Upper lobe of left lung (tissue), 6 donors: Measurements from ENCODE around the gene MTM1. TPM values are rescaled to one million over a fixed set of nuclear protein-coding genes. Genes with fewer than 3 reads are reported as not detected.

ENCODE experiments used
- ATAC-seq, 2 donors: fragments of 200-7000 bp; cut with Tn5 transposase; one replicate each; pipeline ENCODE4 v1.9.1; 2022; ENCODE audit warnings: mild to moderate bottlenecking in 2 of 2, moderate library complexity in 2 of 2; ENCODE audit not compliant: low FRiP score in 2 of 2
- DNase-seq, 2 donors: peaks; one replicate each; pipeline ENCODE4 v3.0.0-alpha.2; 2019 to 2020
- H3K27ac ChIP-seq, 4 donors: fragments of 200-600 bp; sonication (generic); one replicate each; pipeline ENCODE4 v1.5.1; 2016 to 2019
- H3K27me3 ChIP-seq, 4 donors: fragments of 200-600 bp; sonication (generic); one replicate each; pipeline ENCODE4 v1.5.1; 2017 to 2019
- H3K36me3 ChIP-seq, 4 donors: fragments of 200-600 bp; sonication (generic); one replicate each; pipeline ENCODE4 v1.5.1; 2016 to 2019
- H3K4me1 ChIP-seq, 4 donors: fragments of 200-600 bp; sonication (generic); one replicate each; pipeline ENCODE4 v1.5.1; 2018 to 2019
- H3K4me3 ChIP-seq, 4 donors: fragments of 200-600 bp; sonication (generic); one replicate each; pipeline ENCODE4 v1.5.1; 2017 to 2019; ENCODE audit warnings: mild to moderate bottlenecking in 2 of 4, moderate library complexity in 1 of 4
- H3K9me3 ChIP-seq, 4 donors: fragments of 200-600 bp; sonication (generic); one replicate each; pipeline ENCODE4 v1.5.1; 2018 to 2019
- EP300 ChIP-seq, 4 donors: sonication (generic); formaldehyde crosslinking; IDR thresholded peaks; one replicate each; pipeline ENCODE4 v1.5.1; 2017; ENCODE audit warnings: antibody characterized with exemption in 4 of 4, control low read depth in 2 of 4
- POLR2A ChIP-seq, 4 donors: fragments of 450-650 bp; IDR thresholded peaks; one replicate each; pipeline ENCODE4 v1.5.1; 2016 to 2017; ENCODE audit warnings: antibody characterized with exemption in 4 of 4, mild to moderate bottlenecking in 2 of 4
- POLR2AphosphoS5 ChIP-seq, 2 donors: sonication (generic); formaldehyde crosslinking; IDR thresholded peaks; one replicate each; pipeline ENCODE4 v1.5.1; 2017; ENCODE audit warnings: antibody characterized with exemption in 2 of 2
- WGBS, 2 donors: methylation state at CpG; one replicate each; pipeline ENCODE4 v1.1.5; 2017 to 2018; 5-methylcytosine and 5-hydroxymethylcytosine counted together
- total RNA-seq, 6 donors: library from RNA; depleted of rRNA in 4 of 6; stranded (reverse); fragments of >200 nt in 4 of 6; gene quantifications; one replicate each; pipeline versions ENCODE4 v1.1.0 to v1.2.1, GENCODE V29; 2016 to 2021
- TF ChIP-seq, protein P1 (sequence below), 6 experiments: fragments of 450-650 bp in 4 of 6; fragments of 200-600 bp in 2 of 6; sonication (generic) in 2 of 6; IDR thresholded peaks; one replicate each; pipeline ENCODE4 v1.5.1; 2016 to 2019; ENCODE audit warnings: antibody characterized with exemption in 6 of 6
- donor health status: DM: no; HTN: no; CAD: no; lungs with moderate emphysema.
- donor health status: DM: no; HTN: yes; CAD: no; lungs with severe emphysema.

MTM1 gene
- total RNA-seq, 6 donors from 2014 or later, result 5.1 to 30.6 (median 20.6) TPM

DNA sequence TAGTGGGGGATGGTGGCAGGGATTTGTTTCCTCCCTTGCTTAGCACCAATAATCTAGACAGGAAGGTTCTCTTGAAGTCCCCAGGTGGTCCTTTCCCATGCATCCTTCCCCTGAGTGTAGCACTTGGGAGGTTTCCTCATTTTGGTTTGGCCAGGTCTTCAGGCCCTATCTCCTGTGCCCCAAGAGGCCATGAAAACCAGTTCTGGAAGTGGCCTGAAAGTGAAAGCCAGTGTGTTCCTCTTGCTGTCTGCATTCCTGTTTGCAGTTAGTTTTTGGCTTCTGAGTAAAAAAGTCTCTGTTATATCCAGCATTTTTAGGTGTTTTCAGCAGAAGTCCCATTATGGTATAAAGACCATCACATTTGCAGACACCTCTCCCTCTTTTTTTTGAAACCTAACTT, 59.5 kb downstream of the MTM1 start:
- no peaks in the 10 kb centered on the region for H3K9me3 ChIP-seq
- ATAC-seq, result no peak

DNA sequence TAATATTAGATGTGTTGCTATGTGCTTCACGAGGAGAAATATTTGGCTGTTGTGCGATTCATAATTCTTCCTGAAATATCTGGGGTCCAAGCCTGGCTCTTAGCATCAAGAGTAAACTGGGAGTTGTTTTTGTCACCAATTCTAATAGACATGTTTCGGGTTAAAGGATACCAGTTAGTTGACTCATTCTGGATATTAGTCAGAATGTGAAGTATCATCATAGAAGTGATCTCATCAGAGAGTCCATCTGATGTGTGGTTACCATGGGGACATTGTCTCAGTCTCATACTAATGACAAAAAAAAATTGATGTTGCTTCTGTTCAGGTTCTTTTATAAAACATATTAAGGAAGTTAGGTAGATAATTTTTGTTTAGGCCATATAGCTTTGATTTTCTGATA, 67.5 kb downstream of the MTM1 start:
- H3K4me3 ChIP-seq, result no peak overlapping the region
- no peaks in the 10 kb centered on the region for H3K4me1 ChIP-seq
- H3K9me3 ChIP-seq, result no peaks in the 10 kb centered on the region
- DNase-seq, result no peak
- 77 to 83% methylated on average over 3 of the region's 3 CpGs for WGBS, 2 donors
- ATAC-seq, result peak in 1 of 2 donors; percentile 70
- H3K27me3 ChIP-seq, result no peaks in the 10 kb centered on the region
- H3K36me3 ChIP-seq, result peaks cover 0 to 2% (median 0%) of the 10 kb centered on the region in 4 donors
- TF ChIP-seq POLR2AphosphoS5 (IDR thresholded peaks at IDR 0.05) (no peak), EP300 (IDR thresholded peaks at IDR 0.05) (no peak), POLR2A (IDR thresholded peaks at IDR 0.05) (no peak)
- TF ChIP-seq, protein P1, sequence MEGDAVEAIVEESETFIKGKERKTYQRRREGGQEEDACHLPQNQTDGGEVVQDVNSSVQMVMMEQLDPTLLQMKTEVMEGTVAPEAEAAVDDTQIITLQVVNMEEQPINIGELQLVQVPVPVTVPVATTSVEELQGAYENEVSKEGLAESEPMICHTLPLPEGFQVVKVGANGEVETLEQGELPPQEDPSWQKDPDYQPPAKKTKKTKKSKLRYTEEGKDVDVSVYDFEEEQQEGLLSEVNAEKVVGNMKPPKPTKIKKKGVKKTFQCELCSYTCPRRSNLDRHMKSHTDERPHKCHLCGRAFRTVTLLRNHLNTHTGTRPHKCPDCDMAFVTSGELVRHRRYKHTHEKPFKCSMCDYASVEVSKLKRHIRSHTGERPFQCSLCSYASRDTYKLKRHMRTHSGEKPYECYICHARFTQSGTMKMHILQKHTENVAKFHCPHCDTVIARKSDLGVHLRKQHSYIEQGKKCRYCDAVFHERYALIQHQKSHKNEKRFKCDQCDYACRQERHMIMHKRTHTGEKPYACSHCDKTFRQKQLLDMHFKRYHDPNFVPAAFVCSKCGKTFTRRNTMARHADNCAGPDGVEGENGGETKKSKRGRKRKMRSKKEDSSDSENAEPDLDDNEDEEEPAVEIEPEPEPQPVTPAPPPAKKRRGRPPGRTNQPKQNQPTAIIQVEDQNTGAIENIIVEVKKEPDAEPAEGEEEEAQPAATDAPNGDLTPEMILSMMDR (IDR thresholded peaks at IDR 0.05), result no peak
- no peak overlapping the region for H3K27ac ChIP-seq

More for the DNA sequence above, 59.5 kb downstream of the MTM1 start:
- TF ChIP-seq, protein P1 (IDR thresholded peaks at IDR 0.05), result no peak
- no peak for TF ChIP-seq POLR2A (IDR thresholded peaks at IDR 0.05)
- TF ChIP-seq EP300 (IDR thresholded peaks at IDR 0.05), result no peak
- no peak for TF ChIP-seq POLR2AphosphoS5 (IDR thresholded peaks at IDR 0.05)
- no peak overlapping the region for H3K4me3 ChIP-seq
- peaks cover 0 to 11% (median 4%) of the 10 kb centered on the region in 4 donors for H3K36me3 ChIP-seq
- no peaks in the 10 kb centered on the region for H3K27me3 ChIP-seq
- no peaks in the 10 kb centered on the region for H3K4me1 ChIP-seq
- no peak for DNase-seq
- H3K27ac ChIP-seq, result no peak overlapping the region

DNA sequence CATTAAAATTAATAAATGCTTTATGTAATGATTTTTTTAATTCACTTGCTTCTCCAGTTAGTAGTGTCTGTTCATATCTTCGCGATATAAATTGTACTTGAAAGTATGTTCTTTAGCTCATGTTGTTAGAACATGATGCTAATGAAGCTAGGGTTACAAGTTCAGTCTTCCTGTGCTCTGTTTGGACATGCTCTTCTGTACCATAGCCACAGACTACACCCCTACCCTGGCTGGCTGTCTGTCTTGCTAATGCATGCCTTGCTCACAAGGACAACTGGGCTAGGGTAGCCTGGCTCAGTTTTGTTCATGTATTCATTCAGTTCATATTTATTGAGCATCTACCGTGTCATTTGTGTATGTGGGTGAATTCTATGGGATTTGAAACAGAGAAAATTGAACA, 74.0 kb downstream of the MTM1 start:
- Histone ChIP-seq H3K36me3 (peaks cover 0 to 33% (median 5%) of the 10 kb centered on the region in 4 donors), H3K27me3 (no peaks in the 10 kb centered on the region), H3K4me1 (no peaks in the 10 kb centered on the region), H3K9me3 (no peaks in the 10 kb centered on the region), H3K27ac (no peak overlapping the region), H3K4me3 (no peak overlapping the region)
- ATAC-seq (no peak), DNase-seq (no peak)
- 87 to 92% methylated on average over 3 of the region's 3 CpGs for WGBS, 2 donors
- no peak for TF ChIP-seq POLR2A (IDR thresholded peaks at IDR 0.05)
- TF ChIP-seq, protein P1 (IDR thresholded peaks at IDR 0.05), result no peak
- no peak for TF ChIP-seq EP300 (IDR thresholded peaks at IDR 0.05)
- no peak for TF ChIP-seq POLR2AphosphoS5 (IDR thresholded peaks at IDR 0.05)

DNA sequence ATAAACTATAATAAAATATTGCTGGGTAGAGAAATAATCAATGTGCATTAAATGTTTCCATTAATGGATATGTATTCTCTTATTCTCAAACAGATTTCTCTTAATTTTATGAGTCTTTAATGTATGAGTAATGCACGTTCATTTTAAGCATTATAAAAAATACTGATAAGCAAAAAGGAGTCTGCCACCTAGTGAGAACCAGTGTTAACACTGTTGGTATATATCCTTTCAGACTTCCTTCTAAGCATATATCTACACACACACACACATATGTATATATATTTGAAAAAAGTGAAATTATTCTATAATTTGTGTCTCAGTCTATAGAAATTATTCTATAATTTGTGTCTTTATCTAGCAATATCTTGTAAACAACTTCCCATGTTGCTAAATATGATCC, 74.8 kb downstream of the MTM1 start:
- H3K4me3 ChIP-seq, result no peak overlapping the region
- no peak for DNase-seq
- no peaks in the 10 kb centered on the region for H3K9me3 ChIP-seq
- no peak for TF ChIP-seq POLR2A (IDR thresholded peaks at IDR 0.05)
- TF ChIP-seq, protein P1 (IDR thresholded peaks at IDR 0.05), result peak in 1 of 6 experiments; percentile 10
- no peak for TF ChIP-seq POLR2AphosphoS5 (IDR thresholded peaks at IDR 0.05)
- TF ChIP-seq EP300 (IDR thresholded peaks at IDR 0.05), result no peak
- ATAC-seq, result no peak
- WGBS, 2 donors, result 36 to 65% methylated on average over 1 of the region's 1 CpG
- H3K4me1 ChIP-seq, result no peaks in the 10 kb centered on the region
- H3K27ac ChIP-seq, result no peak overlapping the region
- H3K27me3 ChIP-seq, result no peaks in the 10 kb centered on the region
- H3K36me3 ChIP-seq, result peaks cover 0 to 33% (median 5%) of the 10 kb centered on the region in 4 donors

DNA sequence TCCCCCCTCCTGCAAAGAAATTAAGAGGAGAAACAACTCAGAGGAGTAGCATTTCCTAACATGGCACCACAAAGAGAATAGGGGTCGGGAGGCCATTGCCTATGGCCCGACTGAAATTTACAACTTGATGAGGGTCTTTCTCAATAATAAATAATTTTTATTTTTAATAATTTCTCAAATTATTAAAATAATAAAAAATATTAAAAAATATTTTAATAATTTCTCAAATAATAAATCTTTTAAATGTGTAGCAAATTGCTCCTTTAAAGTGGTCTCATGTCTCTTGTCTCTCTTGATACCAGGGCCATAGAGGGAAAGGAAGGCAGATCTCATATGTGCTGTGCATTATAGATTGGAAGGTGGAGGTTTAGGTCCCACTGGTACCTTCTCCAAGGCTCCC, 75.5 kb downstream of the MTM1 start:
- DNase-seq, result no peak
- Histone ChIP-seq H3K9me3 (no peaks in the 10 kb centered on the region), H3K4me3 (no peak overlapping the region), H3K4me1 (no peaks in the 10 kb centered on the region), H3K27ac (no peak overlapping the region), H3K36me3 (peaks cover 0 to 33% (median 5%) of the 10 kb centered on the region in 4 donors), H3K27me3 (no peaks in the 10 kb centered on the region)
- WGBS, 2 donors, result 87 to 98% methylated on average over 2 of the region's 2 CpGs
- no peak for TF ChIP-seq POLR2A (IDR thresholded peaks at IDR 0.05)
- no peak for TF ChIP-seq POLR2AphosphoS5 (IDR thresholded peaks at IDR 0.05)
- TF ChIP-seq EP300 (IDR thresholded peaks at IDR 0.05), result no peak
- TF ChIP-seq, protein P1 (IDR thresholded peaks at IDR 0.05), result no peak
- ATAC-seq, result no peak
